SK-N-SH (cell line): ENCODE measurements around the gene NCK1. TPM values are rescaled to one million over a fixed set of nuclear protein-coding genes. Genes with fewer than 3 reads are reported as not detected.

ENCODE experiments used
- CTCF ChIA-PET: fragments of 300-600, 350-600 bp; formaldehyde crosslinking; extraction: SDS; loops from one replicate; lab custom pipeline; 2021; lab: Yijun Ruan, JAX
- POLR2A ChIA-PET: fragments of 350-600 bp; sonication (Branson Sonifier 250); formaldehyde crosslinking; extraction: SDS; loops from one replicate; lab custom pipeline; 2020; ENCODE audit warnings: antibody characterized with exemption, inconsistent platforms; lab: Yijun Ruan, JAX
- DNase-seq: peaks from one replicate; pipeline ENCODE4 v3.0.0; 2012
- H2AFZ ChIP-seq: fragments of 200-600 bp; sonication (generic); 2 replicates; pipeline ENCODE4 v1.8.1; 2016; ENCODE audit warnings: antibody characterized with exemption, mild to moderate bottlenecking, low read depth
- H3F3A ChIP-seq: fragments of 200-600 bp; sonication (generic); replicated peaks from 2 replicates; pipeline ENCODE3; 2016; ENCODE audit warnings: antibody characterized with exemption, mild to moderate bottlenecking; ENCODE audit not compliant: insufficient read depth
- H3K27ac ChIP-seq, 2 experiments: fragments of 200-500 bp in 1 of 2; fragments of 200-600 bp in 1 of 2; sonication (Bioruptor generic) in 1 of 2; sonication (generic), shearing (Covaris generic) in 1 of 2; 2 replicates each; pipeline versions ENCODE4 v1.5.1 to v1.6.1; 2014 to 2016; ENCODE audit warnings: low read depth in 2 of 2, inconsistent platforms in 1 of 2, low read length in 1 of 2, mild to moderate bottlenecking in 1 of 2, mixed read lengths in 1 of 2
- H3K27me3 ChIP-seq: fragments of 200-600 bp; sonication (generic), shearing (Covaris generic); 2 replicates; pipeline ENCODE4 v1.6.1; 2016; ENCODE audit warnings: mixed run types; ENCODE audit not compliant: insufficient read depth
- H3K36me3 ChIP-seq, 2 experiments: fragments of 200-500 bp in 1 of 2; fragments of 200-600 bp in 1 of 2; sonication (Bioruptor generic) in 1 of 2; sonication (generic) in 1 of 2; replicated peaks in 1 of 2; 2 replicates each; pipeline versions ENCODE3 to v1.5.1; 2014 to 2016; ENCODE audit warnings: low read length in 1 of 2, mild to moderate bottlenecking in 1 of 2; ENCODE audit not compliant: insufficient read depth in 2 of 2, control insufficient read depth in 1 of 2
- H3K4me1 ChIP-seq, 2 experiments: fragments of 200-500 bp in 1 of 2; fragments of 200-600 bp in 1 of 2; sonication (Bioruptor generic) in 1 of 2; sonication (generic), shearing (Covaris generic) in 1 of 2; 2 replicates each; pipeline versions ENCODE4 v1.5.1 to v1.6.1; 2014 to 2016; ENCODE audit warnings: low read depth in 1 of 2, low read length in 1 of 2, mixed run types in 1 of 2; ENCODE audit not compliant: insufficient read depth in 2 of 2, control insufficient read depth in 1 of 2
- H3K4me2 ChIP-seq: fragments of 200-600 bp; sonication (generic), shearing (Covaris generic); 2 replicates; pipeline ENCODE4 v1.6.1; 2017; ENCODE audit warnings: mixed run types
- H3K4me3 ChIP-seq, 2 experiments: fragments of 200-500 bp in 1 of 2; fragments of 200-600 bp in 1 of 2; sonication (Bioruptor generic) in 1 of 2; sonication (generic), shearing (Covaris generic) in 1 of 2; 2 replicates each; pipeline versions ENCODE4 v1.5.1 to v1.8.1; 2014 to 2016; ENCODE audit warnings: low read depth in 2 of 2, inconsistent platforms in 1 of 2, low read length in 1 of 2, mild to moderate bottlenecking in 1 of 2, mixed read lengths in 1 of 2, moderate library complexity in 1 of 2
- H3K79me2 ChIP-seq: fragments of 200-600 bp; sonication (generic); 2 replicates; pipeline ENCODE4 v1.8.1; 2017; ENCODE audit warnings: mild to moderate bottlenecking; ENCODE audit not compliant: insufficient read depth
- H3K9ac ChIP-seq: fragments of 200-600 bp; sonication (generic); 2 replicates; pipeline ENCODE4 v1.6.1; 2017; ENCODE audit warnings: mixed run types
- H3K9me2 ChIP-seq: fragments of 200-600 bp; sonication (generic); 2 replicates; pipeline ENCODE4 v1.6.1; 2017; ENCODE audit warnings: mixed run types
- H3K9me3 ChIP-seq: fragments of 200-600 bp; sonication (generic); 2 replicates; pipeline ENCODE4 v1.6.1; 2017; ENCODE audit warnings: mixed run types, mild to moderate bottlenecking, moderate library complexity
- H4K20me1 ChIP-seq: fragments of 200-600 bp; sonication (generic); 2 replicates; pipeline ENCODE4 v1.6.1; 2017; ENCODE audit warnings: mild to moderate bottlenecking, mixed run types; ENCODE audit not compliant: insufficient read depth
- ELF1 ChIP-seq: IDR thresholded peaks from 2 replicates; pipeline ENCODE4 v1.4.0; 2012
- FOSL2 ChIP-seq: IDR thresholded peaks from 2 replicates; pipeline ENCODE4 v1.4.0; 2012; ENCODE audit warnings: low read depth, mild to moderate bottlenecking, moderate library complexity, borderline replicate concordance
- FOXM1 ChIP-seq: IDR thresholded peaks from 2 replicates; pipeline ENCODE4 v1.4.0; 2012; ENCODE audit warnings: low read depth, mild to moderate bottlenecking
- GABPA ChIP-seq: IDR thresholded peaks from 2 replicates; pipeline ENCODE4 v1.4.0; 2012; ENCODE audit warnings: low read depth, mild to moderate bottlenecking
- GATA2 ChIP-seq: sonication (generic); formaldehyde crosslinking; IDR thresholded peaks from 2 replicates; pipeline ENCODE4 v1.5.0; 2020; ENCODE audit warnings: mild to moderate bottlenecking, missing genetic modification reagents
- IRF3 ChIP-seq: fragments of 150-350 bp; IDR thresholded peaks from 2 replicates; pipeline ENCODE4 v1.6.1; 2016; ENCODE audit warnings: mild to moderate bottlenecking, low read depth, low read length
- JUND ChIP-seq: IDR thresholded peaks from 2 replicates; pipeline ENCODE4 v1.4.0; 2012
- MAX ChIP-seq: IDR thresholded peaks from 2 replicates; pipeline ENCODE4 v1.4.0; 2012; ENCODE audit warnings: low read depth
- MEF2A ChIP-seq: IDR thresholded peaks from 2 replicates; pipeline ENCODE4 v1.4.0; 2012; ENCODE audit warnings: low read depth, borderline replicate concordance
- NFIC ChIP-seq: IDR thresholded peaks from 2 replicates; pipeline ENCODE4 v1.4.0; 2012; ENCODE audit warnings: borderline replicate concordance
- PBX3 ChIP-seq: IDR thresholded peaks from 2 replicates; pipeline ENCODE4; 2012
- POLR2AphosphoS5 ChIP-seq: IDR thresholded peaks from 2 replicates; pipeline ENCODE4 v1.6.1; 2012; ENCODE audit warnings: low read depth, low read length
- REST ChIP-seq: IDR thresholded peaks from 2 replicates; pipeline ENCODE4 v1.6.1; 2012; ENCODE audit warnings: mild to moderate bottlenecking, low read depth, low read length, moderate library complexity
- RFX5 ChIP-seq: IDR thresholded peaks from 2 replicates; pipeline ENCODE4 v1.6.1; 2012; ENCODE audit warnings: mild to moderate bottlenecking, improper control_type of control experiment, low read length
- SMC3 ChIP-seq: IDR thresholded peaks from 2 replicates; pipeline ENCODE4 v1.6.1; 2012; ENCODE audit warnings: low read depth, low read length, improper control_type of control experiment
- TCF12 ChIP-seq: IDR thresholded peaks from 2 replicates; pipeline ENCODE4 v1.4.0; 2012
- TEAD4 ChIP-seq: IDR thresholded peaks from 2 replicates; pipeline ENCODE4 v1.4.0; 2012; ENCODE audit warnings: mild to moderate bottlenecking, borderline replicate concordance; ENCODE audit not compliant: insufficient read depth
- USF2 ChIP-seq: fragments of 150-350 bp; IDR thresholded peaks from 2 replicates; pipeline ENCODE4 v1.6.1; 2017; ENCODE audit warnings: antibody characterized with exemption, low read length, low read depth, borderline replicate concordance
- WGBS: methylation state at CpG from one replicate; pipeline ENCODE4 v1.1.6; 2017; ENCODE audit warnings: low lambda C conversion rate; 5-methylcytosine and 5-hydroxymethylcytosine counted together
- polyA plus RNA-seq, 3 experiments: library from polyadenylated mRNA; depleted of rRNA; stranded (reverse); fragments of >200 nt; gene quantifications; 2 replicates each; pipeline ENCODE4 v1.2.3, GENCODE V29; 2012

The NCK1 gene
- polyA plus RNA-seq, 1 of the 3 experiments (the other 2 are of a cell fraction) = 16.2 TPM

GRCh38 chr3:136914739-136915138 lies 52.7 kb downstream of the NCK1 start:
- no peaks in the 10 kb centered on the region for H3K9me3 ChIP-seq
- H3F3A ChIP-seq = peaks cover 9% of the 10 kb centered on the region
- H3K27ac ChIP-seq = no peak overlapping the region
- peaks cover 98% of the 10 kb centered on the region for H3K79me2 ChIP-seq
- H3K36me3 ChIP-seq = peaks cover 0 to 4% of the 10 kb centered on the region in 2 experiments
- no peak overlapping the region for H3K9ac ChIP-seq
- TF ChIP-seq TEAD4 (no peak), MEF2A (no peak), FOXM1 (no peak), GATA2 (no peak), MAX (no peak), GABPA (no peak), IRF3 (no peak), SMC3 (no peak), PBX3 (no peak), RFX5 (no peak), NFIC (no peak)
- TF ChIP-seq, all 33 proteins: peak for 0
- H3K27me3 ChIP-seq = no peaks in the 10 kb centered on the region
- H3K4me2 ChIP-seq = no peak overlapping the region
- WGBS = 94% methylated on average over 3 of the region's 3 CpGs
- peaks cover 11% of the 10 kb centered on the region for H4K20me1 ChIP-seq
- no peak overlapping the region for H3K4me3 ChIP-seq
- DNase-seq = no peak
- CTCF ChIA-PET = no interaction called here
- POLR2A ChIA-PET = no interaction called here
- H3K4me1 ChIP-seq = peaks cover 0 to 11% of the 10 kb centered on the region in 2 experiments; a peak in 1 of 4 replicates
- no peaks in the 10 kb centered on the region for H3K9me2 ChIP-seq
- no peak overlapping the region for H2AFZ ChIP-seq

GRCh38 chr3:136916223-136916622 lies 54.2 kb downstream of the NCK1 start:
- H3K9ac ChIP-seq = no peak overlapping the region
- peaks cover 5% of the 10 kb centered on the region; the same call in 1 of the 2 replicates for H4K20me1 ChIP-seq
- H3K27ac ChIP-seq = no peak overlapping the region
- H3K4me2 ChIP-seq = no peak overlapping the region
- no peak overlapping the region for H3K4me3 ChIP-seq
- H3K9me3 ChIP-seq = no peaks in the 10 kb centered on the region
- WGBS = 100% methylated on average over 1 of the region's 1 CpG
- peaks cover 95% of the 10 kb centered on the region for H3K79me2 ChIP-seq
- no peaks in the 10 kb centered on the region for H3K27me3 ChIP-seq
- peaks cover 0 to 4% of the 10 kb centered on the region in 2 experiments for H3K36me3 ChIP-seq
- no peak overlapping the region for H2AFZ ChIP-seq
- POLR2A ChIA-PET = no interaction called here
- H3K9me2 ChIP-seq = no peaks in the 10 kb centered on the region
- peaks cover 0 to 11% of the 10 kb centered on the region in 2 experiments; a peak in 1 of 4 replicates for H3K4me1 ChIP-seq
- H3F3A ChIP-seq = peaks cover 3% of the 10 kb centered on the region
- CTCF ChIA-PET = interaction anchor here (0.5 kb wide), 1 partner anchor 12 kb away, joined by 3 read pairs; no protein-coding TSS in a partner anchor
- no peak for DNase-seq
- no peak for TF ChIP-seq POLR2AphosphoS5
- TF ChIP-seq RFX5 = no peak
- TF ChIP-seq ELF1 = no peak
- TF ChIP-seq PBX3 = no peak
- TF ChIP-seq GABPA = no peak
- TF ChIP-seq FOSL2 = no peak
- no peak for TF ChIP-seq GATA2
- no peak for TF ChIP-seq MEF2A
- no peak for TF ChIP-seq REST
- no peak for TF ChIP-seq TCF12
- TF ChIP-seq USF2 = no peak
- TF ChIP-seq JUND = no peak
- TF ChIP-seq FOXM1 = no peak
